DOHH2 (cell line): ENCODE results near the gene GAK.
A peak's percentile ranks its signal among the peaks of the same experiment; 100 is the strongest.

Source experiments
- H3F3A ChIP-seq: fragments of 200-600 bp; sonication (generic), shearing (Covaris generic); 2 replicates; pipeline ENCODE4 v1.6.0; 2016; ENCODE audit warnings: antibody characterized with exemption, mild to moderate bottlenecking; ENCODE audit not compliant: control insufficient read depth, insufficient read depth
- H3K27ac ChIP-seq: fragments of 200-600 bp; sonication (generic); 2 replicates; pipeline ENCODE4 v1.5.1; 2014; ENCODE audit warnings: low read depth, mild to moderate bottlenecking, low read length, moderate library complexity
- H3K27me3 ChIP-seq: fragments of 200-600 bp; sonication (generic); 2 replicates; pipeline ENCODE4 v1.6.1; 2014; ENCODE audit warnings: mild to moderate bottlenecking, low read length, mixed read lengths; ENCODE audit not compliant: control insufficient read depth
- H3K36me3 ChIP-seq: fragments of 200-600 bp; sonication (generic); 2 replicates; pipeline ENCODE4 v1.6.1; 2014; ENCODE audit warnings: mild to moderate bottlenecking, low read length, moderate library complexity, mixed read lengths; ENCODE audit not compliant: control insufficient read depth
- H3K4me1 ChIP-seq: fragments of 200-600 bp; sonication (generic); 2 replicates; pipeline ENCODE4 v1.6.1; 2014; ENCODE audit warnings: mild to moderate bottlenecking, low read length, mixed read lengths; ENCODE audit not compliant: control insufficient read depth
- H3K4me2 ChIP-seq: fragments of 200-600 bp; sonication (generic); 2 replicates; pipeline ENCODE4 v1.6.0; 2014; ENCODE audit warnings: mild to moderate bottlenecking, low read length, moderate library complexity
- H3K4me3 ChIP-seq: fragments of 200-600 bp; sonication (generic); 2 replicates; pipeline ENCODE4 v1.5.1; 2014; ENCODE audit warnings: mild to moderate bottlenecking, low read length, mixed read lengths
- H3K79me2 ChIP-seq: fragments of 200-600 bp; sonication (generic); 2 replicates; pipeline ENCODE4 v1.6.1; 2014; ENCODE audit warnings: mild to moderate bottlenecking, low read length, mixed read lengths; ENCODE audit not compliant: control insufficient read depth
- H3K9me2 ChIP-seq: fragments of 200-600 bp; sonication (generic); replicated peaks from 2 replicates; pipeline ENCODE4 v1.6.1; 2014; ENCODE audit warnings: mild to moderate bottlenecking, low read length, mixed read lengths; ENCODE audit not compliant: control insufficient read depth
- H3K9me3 ChIP-seq: fragments of 200-600 bp; sonication (generic); 2 replicates; pipeline ENCODE4 v1.6.1; 2014; ENCODE audit warnings: antibody characterized with exemption, low read length, mixed read lengths; ENCODE audit not compliant: control insufficient read depth, insufficient read depth
- H4K20me1 ChIP-seq: fragments of 200-600 bp; sonication (generic); 2 replicates; pipeline ENCODE4 v1.6.0; 2014; ENCODE audit warnings: low read depth, mild to moderate bottlenecking, antibody characterized with exemption, low read length, moderate library complexity; ENCODE audit not compliant: control insufficient read depth, insufficient read depth
- CTCF ChIP-seq: fragments of 200-600 bp; sonication (generic); IDR thresholded peaks from one replicate; pipeline ENCODE4 v1.5.1; 2014; ENCODE audit warnings: antibody characterized with exemption, mild to moderate bottlenecking, low read depth, low read length; ENCODE audit not compliant: poor library complexity, severe bottlenecking
- EZH2phosphoT487 ChIP-seq: fragments of 200-600 bp; sonication (generic); IDR thresholded peaks from 2 replicates; pipeline ENCODE4 v1.6.1; 2017; ENCODE audit warnings: borderline replicate concordance, mild to moderate bottlenecking, antibody characterized with exemption, low read length, moderate library complexity, mixed read lengths

Gene GAK

GRCh38 chr4:825971-826330, 106.2 kb downstream of the GAK start, which contains the start of gene CPLX1:
Gene CPLX1, minus strand, starts transcription at chr4:826129. Its CDS starts 1,607 bp downstream, at chr4:824522.
- H3K79me2 ChIP-seq: no peaks in the 10 kb centered on the region
- no peaks in the 10 kb centered on the region for H3K9me2 ChIP-seq
- H3K36me3 ChIP-seq: no peaks in the 10 kb centered on the region
- H3K27me3 ChIP-seq: peaks cover 9% of the 10 kb centered on the region
- peaks cover 3% of the 10 kb centered on the region; the same call in 1 of the 2 replicates for H3K9me3 ChIP-seq
- H3K4me2 ChIP-seq: peak within 1 kb of the TSS; percentile 61
- TF ChIP-seq EZH2phosphoT487 (no peak), CTCF (no peak)
- H3K4me1 ChIP-seq: no peaks in the 10 kb centered on the region
- H3K4me3 ChIP-seq: peak within 1 kb of the TSS; percentile 54
- no peak within 1 kb of the TSS for H3K27ac ChIP-seq
- no peaks in the 10 kb centered on the region for H4K20me1 ChIP-seq
- H3F3A ChIP-seq: no peaks in the 10 kb centered on the region

- TF ChIP-seq CTCF (no peak), EZH2phosphoT487 (no peak)
- Histone ChIP-seq H3K4me2 (peak overlapping the region; percentile 61), H3K9me2 (no peaks in the 10 kb centered on the region), H3K36me3 (no peaks in the 10 kb centered on the region), H3K27me3 (peaks cover 9% of the 10 kb centered on the region), H3K27ac (no peak overlapping the region), H3K79me2 (no peaks in the 10 kb centered on the region), H3K4me3 (peak overlapping the region; percentile 54), H4K20me1 (no peaks in the 10 kb centered on the region), H3K9me3 (no peaks in the 10 kb centered on the region), H3K4me1 (no peaks in the 10 kb centered on the region), H3F3A (no peaks in the 10 kb centered on the region)
These were observed 106.8 kb downstream of the GAK start for GRCh38 chr4:825063-825970.

- no peaks in the 10 kb centered on the region for H3K79me2 ChIP-seq
- no peaks in the 10 kb centered on the region for H3K9me2 ChIP-seq
- no peaks in the 10 kb centered on the region for H3F3A ChIP-seq
- no peaks in the 10 kb centered on the region for H3K4me1 ChIP-seq
- H3K27me3 ChIP-seq: peaks cover 9% of the 10 kb centered on the region
- H3K4me2 ChIP-seq: peak overlapping the region; percentile 61; the same call in 1 of the 2 replicates
- no peaks in the 10 kb centered on the region for H3K9me3 ChIP-seq
- no peaks in the 10 kb centered on the region for H3K36me3 ChIP-seq
- no peaks in the 10 kb centered on the region for H4K20me1 ChIP-seq
- no peak overlapping the region for H3K4me3 ChIP-seq
- no peak overlapping the region for H3K27ac ChIP-seq
- no peak for TF ChIP-seq CTCF
- TF ChIP-seq EZH2phosphoT487: no peak
These were observed 107.6 kb downstream of the GAK start for GRCh38 chr4:824461-825062.
